Mesothelial cell of epicardium (in vitro differentiated cells): ENCODE data around the gene CYLD. TPM values are rescaled to one million over a fixed set of nuclear protein-coding genes. Genes with fewer than 3 reads are reported as not detected.

Experiments used
- DNase-seq, 2 experiments: peaks; one replicate each; pipeline ENCODE4 v3.0.0; 2021; ENCODE audit warnings: low spot score in 2 of 2; ENCODE audit not compliant: unreplicated experiment in 2 of 2
- H3K27ac Mint-ChIP-seq: 2 replicates; pipeline ENCODE4 v1.8.0; 2021; ENCODE audit warnings: mixed read lengths
- H3K27me3 Mint-ChIP-seq: 2 replicates; pipeline ENCODE4 v1.8.0; 2021; ENCODE audit warnings: low read depth, mixed read lengths
- H3K36me3 Mint-ChIP-seq: 2 replicates; pipeline ENCODE4 v1.8.0; 2021; ENCODE audit warnings: mixed read lengths
- H3K4me1 Mint-ChIP-seq: 2 replicates; pipeline ENCODE4 v1.8.0; 2021; ENCODE audit warnings: mixed read lengths
- H3K4me3 Mint-ChIP-seq: 2 replicates; pipeline ENCODE4 v1.8.0; 2021; ENCODE audit warnings: mild to moderate bottlenecking, moderate library complexity, mixed read lengths
- H3K9me3 Mint-ChIP-seq: 2 replicates; pipeline ENCODE4 v1.8.0; 2021; ENCODE audit warnings: mixed read lengths
- total RNA-seq: library from RNA; stranded (reverse); gene quantifications from 3 replicates; pipeline ENCODE4 v1.2.1, GENCODE V29; 2021
- TF ChIP-seq, protein P1 (sequence below): fragments of 200-600 bp; sonication (generic); IDR thresholded peaks from one replicate; pipeline ENCODE4 v1.5.0; 2021; ENCODE audit warnings: antibody characterized with exemption; ENCODE audit not compliant: unreplicated experiment

CYLD gene
- total RNA-seq, 1 donor from 2014 or later: 20.6 TPM

GRCh38 chr16:50709061-50709684, 32.7 kb upstream of the CYLD start:
- no peak for DNase-seq
- no peak overlapping the region for H3K4me3 Mint-ChIP-seq
- peaks cover 2% of the 10 kb centered on the region for H3K36me3 Mint-ChIP-seq
- H3K27me3 Mint-ChIP-seq: peaks cover 13% of the 10 kb centered on the region
- no peak overlapping the region for H3K27ac Mint-ChIP-seq
- peaks cover 14% of the 10 kb centered on the region for H3K9me3 Mint-ChIP-seq
- TF ChIP-seq, protein P1, sequence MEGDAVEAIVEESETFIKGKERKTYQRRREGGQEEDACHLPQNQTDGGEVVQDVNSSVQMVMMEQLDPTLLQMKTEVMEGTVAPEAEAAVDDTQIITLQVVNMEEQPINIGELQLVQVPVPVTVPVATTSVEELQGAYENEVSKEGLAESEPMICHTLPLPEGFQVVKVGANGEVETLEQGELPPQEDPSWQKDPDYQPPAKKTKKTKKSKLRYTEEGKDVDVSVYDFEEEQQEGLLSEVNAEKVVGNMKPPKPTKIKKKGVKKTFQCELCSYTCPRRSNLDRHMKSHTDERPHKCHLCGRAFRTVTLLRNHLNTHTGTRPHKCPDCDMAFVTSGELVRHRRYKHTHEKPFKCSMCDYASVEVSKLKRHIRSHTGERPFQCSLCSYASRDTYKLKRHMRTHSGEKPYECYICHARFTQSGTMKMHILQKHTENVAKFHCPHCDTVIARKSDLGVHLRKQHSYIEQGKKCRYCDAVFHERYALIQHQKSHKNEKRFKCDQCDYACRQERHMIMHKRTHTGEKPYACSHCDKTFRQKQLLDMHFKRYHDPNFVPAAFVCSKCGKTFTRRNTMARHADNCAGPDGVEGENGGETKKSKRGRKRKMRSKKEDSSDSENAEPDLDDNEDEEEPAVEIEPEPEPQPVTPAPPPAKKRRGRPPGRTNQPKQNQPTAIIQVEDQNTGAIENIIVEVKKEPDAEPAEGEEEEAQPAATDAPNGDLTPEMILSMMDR: no peak
- H3K4me1 Mint-ChIP-seq: no peaks in the 10 kb centered on the region

GRCh38 chr16:50709980-50710379, 31.9 kb upstream of the CYLD start:
- H3K27me3 Mint-ChIP-seq: peaks cover 13% of the 10 kb centered on the region
- DNase-seq: no peak
- H3K27ac Mint-ChIP-seq: no peak overlapping the region
- peaks cover under 1% of the 10 kb centered on the region for H3K36me3 Mint-ChIP-seq
- H3K4me3 Mint-ChIP-seq: no peak overlapping the region
- TF ChIP-seq, protein P1: no peak
- H3K9me3 Mint-ChIP-seq: peaks cover 9% of the 10 kb centered on the region
- H3K4me1 Mint-ChIP-seq: no peaks in the 10 kb centered on the region

GRCh38 chr16:50711040-50711439, 30.8 kb upstream of the CYLD start:
- Mint-ChIP-seq H3K4me1 (no peaks in the 10 kb centered on the region), H3K27ac (no peak overlapping the region)
- TF ChIP-seq, protein P1: no peak

DNA sequence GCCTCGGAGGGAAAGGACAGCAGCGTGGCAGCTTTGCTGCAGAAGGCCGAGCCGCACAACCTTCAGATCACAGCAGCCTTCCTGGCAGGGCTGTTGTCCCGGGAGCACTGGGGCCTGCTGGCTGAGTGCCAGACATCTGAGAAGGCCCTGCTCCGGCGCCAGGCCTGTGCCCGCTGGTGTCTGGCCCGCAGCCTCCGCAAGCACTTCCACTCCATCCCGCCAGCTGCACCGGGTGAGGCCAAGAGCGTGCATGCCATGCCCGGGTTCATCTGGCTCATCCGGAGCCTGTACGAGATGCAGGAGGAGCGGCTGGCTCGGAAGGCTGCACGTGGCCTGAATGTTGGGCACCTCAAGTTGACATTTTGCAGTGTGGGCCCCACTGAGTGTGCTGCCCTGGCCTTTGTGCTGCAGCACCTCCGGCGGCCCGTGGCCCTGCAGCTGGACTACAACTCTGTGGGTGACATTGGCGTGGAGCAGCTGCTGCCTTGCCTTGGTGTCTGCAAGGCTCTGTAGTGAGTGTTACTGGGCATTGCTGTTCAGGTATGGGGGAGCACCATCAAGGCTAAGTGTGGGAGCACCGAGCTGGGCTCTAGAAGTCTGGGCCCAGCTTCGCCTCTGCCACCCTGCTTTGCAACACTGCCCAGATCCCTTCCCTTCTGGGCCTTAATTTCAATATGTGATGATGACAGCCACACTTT, 29.9 kb upstream of the CYLD start:
- no peak for DNase-seq
- H3K4me1 Mint-ChIP-seq: no peaks in the 10 kb centered on the region
- no peaks in the 10 kb centered on the region for H3K9me3 Mint-ChIP-seq
- TF ChIP-seq, protein P1: no peak
- peaks cover 7% of the 10 kb centered on the region for H3K27me3 Mint-ChIP-seq
- no peaks in the 10 kb centered on the region for H3K36me3 Mint-ChIP-seq
- H3K27ac Mint-ChIP-seq: no peak overlapping the region
- no peak overlapping the region for H3K4me3 Mint-ChIP-seq

More at GRCh38 chr16:50711040-50711439, 30.8 kb upstream of the CYLD start:
- Mint-ChIP-seq H3K4me3 (no peak overlapping the region), H3K36me3 (no peaks in the 10 kb centered on the region), H3K27me3 (peaks cover 10% of the 10 kb centered on the region), H3K9me3 (no peaks in the 10 kb centered on the region)
- DNase-seq: no peak

DNA sequence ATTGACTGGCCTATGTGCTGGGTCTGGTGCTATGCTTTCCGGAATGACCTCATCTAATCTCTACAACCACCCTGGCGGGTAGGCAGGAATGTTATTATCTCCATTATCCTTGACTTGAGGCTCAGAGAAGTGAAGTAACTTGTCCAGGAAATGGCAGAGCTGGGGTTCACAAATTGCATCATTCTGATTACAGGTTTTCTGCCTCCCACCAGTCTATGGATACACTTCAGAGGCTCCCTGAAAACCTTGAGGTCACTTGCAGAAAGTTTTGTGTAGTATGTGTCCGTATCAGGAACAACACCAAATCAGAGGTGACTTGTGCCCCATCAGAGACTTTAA, 29.4 kb upstream of the CYLD start:
- no peak overlapping the region for H3K27ac Mint-ChIP-seq
- H3K9me3 Mint-ChIP-seq: no peaks in the 10 kb centered on the region
- TF ChIP-seq, protein P1: no peak
- H3K4me3 Mint-ChIP-seq: no peak overlapping the region
- peaks cover 4% of the 10 kb centered on the region for H3K27me3 Mint-ChIP-seq
- no peaks in the 10 kb centered on the region for H3K4me1 Mint-ChIP-seq
- DNase-seq: no peak
- no peaks in the 10 kb centered on the region for H3K36me3 Mint-ChIP-seq
